Endothelial cell of umbilical vein (primary cell): Measurements from ENCODE around the gene KIF26B. TPM values are rescaled to one million over a fixed set of nuclear protein-coding genes. Genes with fewer than 3 reads are reported as not detected.

Experiments used
- BruUV-seq: library from RNA; stranded (reverse); fragments of 400-500 nt; replicated peaks from 2 replicates; lab custom pipeline; 2021; lab: Mats Ljungman, UMichigan
- CTCF ChIA-PET: fragments of 300-600, 350-600 bp; sonication (Branson Sonifier 250); formaldehyde crosslinking; loops from one replicate; lab custom pipeline; 2021; ENCODE audit warnings: antibody characterized with exemption, inconsistent platforms; lab: Charles Lee
- POLR2A ChIA-PET: fragments of 300-600, 350-600 bp; sonication (Branson Sonifier 250); formaldehyde crosslinking; loops from one replicate; lab custom pipeline; 2021; ENCODE audit warnings: antibody characterized with exemption, inconsistent platforms; lab: Charles Lee
- DNase-seq: peaks from one replicate; pipeline ENCODE4 v3.0.0-alpha.2; 2011; ENCODE audit warnings: low read depth, low spot score
- FAIRE-seq: peaks from 2 replicates; lab custom pipeline; 2011; peaks lifted over from hg19 to GRCh38; lab: Jason Lieb, UNC
- H2AFZ ChIP-seq: 2 replicates; pipeline ENCODE4 v1.6.0; 2012; ENCODE audit warnings: low read depth, low read length, control low read depth, inconsistent platforms
- H3K27ac ChIP-seq: 2 replicates; pipeline ENCODE4 v1.5.1; 2011; ENCODE audit warnings: low read depth, mild to moderate bottlenecking, control low read depth, low read length, moderate library complexity; ENCODE audit not compliant: insufficient read depth
- H3K27me3 ChIP-seq, 2 experiments: 2 replicates each; pipeline versions ENCODE4 v1.6.0 to v1.6.1; 2011; ENCODE audit warnings: low read length in 2 of 2, mixed read lengths in 1 of 2; ENCODE audit not compliant: control insufficient read depth in 2 of 2, insufficient read depth in 2 of 2
- H3K36me3 ChIP-seq, 2 experiments: 2 replicates in 1 of 2; 3 replicates in 1 of 2; pipeline ENCODE4 v1.5.1; 2011; ENCODE audit warnings: low read length in 2 of 2, mild to moderate bottlenecking in 1 of 2, moderate library complexity in 1 of 2; ENCODE audit not compliant: control insufficient read depth in 2 of 2, insufficient read depth in 2 of 2; ENCODE audit errors: extremely low read depth in 1 of 2
- H3K4me1 ChIP-seq: 3 replicates; pipeline ENCODE4 v1.5.1; 2011; ENCODE audit warnings: mild to moderate bottlenecking, low read length; ENCODE audit not compliant: control insufficient read depth, insufficient read depth; ENCODE audit errors: extremely low read depth
- H3K4me2 ChIP-seq: 2 replicates; pipeline ENCODE4 v1.6.1; 2011; ENCODE audit warnings: low read length, control low read depth, mixed read lengths; ENCODE audit not compliant: insufficient read depth
- H3K4me3 ChIP-seq, 3 experiments: fragments of 200-600 bp in 1 of 3; sonication (generic), shearing (Covaris generic) in 1 of 3; replicated peaks in 1 of 3; 2 replicates each; pipeline ENCODE4 v1.5.1; 2011 to 2016; ENCODE audit warnings: control low read depth in 3 of 3, low read length in 3 of 3, mild to moderate bottlenecking in 2 of 3, inconsistent platforms in 1 of 3, low read depth in 1 of 3, moderate library complexity in 1 of 3; ENCODE audit not compliant: insufficient read depth in 1 of 3
- H3K79me2 ChIP-seq: 2 replicates; pipeline ENCODE4 v1.6.0; 2012; ENCODE audit warnings: low read length, inconsistent platforms; ENCODE audit not compliant: control insufficient read depth, insufficient read depth
- H3K9ac ChIP-seq: replicated peaks from 2 replicates; pipeline ENCODE3; 2011; ENCODE audit warnings: low read length, control low read depth; ENCODE audit not compliant: insufficient read depth; ENCODE audit errors: extremely low read depth
- H3K9me1 ChIP-seq: replicated peaks from 3 replicates; pipeline ENCODE4 v1.6.0; 2011; ENCODE audit warnings: mild to moderate bottlenecking, low read length; ENCODE audit not compliant: control insufficient read depth, insufficient read depth; ENCODE audit errors: extremely low read depth
- H3K9me3 ChIP-seq: replicated peaks from 2 replicates; pipeline ENCODE4 v1.5.1; 2012; ENCODE audit warnings: low read length, inconsistent platforms; ENCODE audit not compliant: control insufficient read depth, insufficient read depth
- H4K20me1 ChIP-seq: replicated peaks from 2 replicates; pipeline ENCODE3; 2011; ENCODE audit warnings: mild to moderate bottlenecking, low read length; ENCODE audit not compliant: control insufficient read depth, insufficient read depth; ENCODE audit errors: extremely low read depth
- EZH2 ChIP-seq: IDR thresholded peaks from 2 replicates; pipeline ENCODE4 v1.6.1; 2012; ENCODE audit warnings: borderline replicate concordance, low read depth, mild to moderate bottlenecking, moderate library complexity, low read length, inconsistent platforms; ENCODE audit not compliant: severe bottlenecking
- FOS ChIP-seq: IDR thresholded peaks from 2 replicates; pipeline ENCODE4 v1.6.1; 2011; ENCODE audit warnings: mild to moderate bottlenecking, low read length, moderate library complexity, borderline replicate concordance; ENCODE audit not compliant: insufficient read depth
- JUN ChIP-seq: IDR thresholded peaks from 2 replicates; pipeline ENCODE4 v1.6.1; 2011; ENCODE audit warnings: borderline replicate concordance, low read depth; ENCODE audit not compliant: insufficient read length, insufficient read depth
- MYC ChIP-seq: IDR thresholded peaks from one replicate; pipeline ENCODE4 v1.6.1; 2011; ENCODE audit warnings: mild to moderate bottlenecking, low read depth, low read length
- POLR2A ChIP-seq: IDR thresholded peaks from 2 replicates; pipeline ENCODE4 v1.6.1; 2012; ENCODE audit warnings: low read depth, mild to moderate bottlenecking, control low read depth, low read length
- dilution Hi-C: fragments of 300-500 bp; cut with MboI; formaldehyde crosslinking; loops from one replicate; pipeline ENCODE4 v1.15.0; 2019; ENCODE audit warnings: low sequenced_read_pairs; ENCODE audit not compliant: extremely low pct_ligation_motif_present
- intact Hi-C: fragments of 100-400 bp; cut with micrococcal nuclease; formaldehyde crosslinking; loops from one replicate; pipeline ENCODE4 v1.10.0; 2022
- polyA plus RNA-seq, 4 experiments: library from polyadenylated mRNA; depleted of rRNA in 3 of 4; stranded (reverse) in 3 of 4; unstranded in 1 of 4; fragments of >200 nt; gene quantifications; 2 replicates each; pipeline versions ENCODE4 v1.2.1 to v1.2.3, GENCODE V29; 2011 to 2012; ENCODE audit warnings: missing spikeins in 1 of 4
- total RNA-seq: library from RNA; stranded (reverse); gene quantifications from 2 replicates; pipeline ENCODE4 v1.2.3, GENCODE V29; 2021

The KIF26B gene
- total and polyA plus RNA-seq, 2 donors (not counting 3 experiments of a cell fraction or from before 2014, with no cell fraction given): 0.04 to 0.49 TPM

DNA sequence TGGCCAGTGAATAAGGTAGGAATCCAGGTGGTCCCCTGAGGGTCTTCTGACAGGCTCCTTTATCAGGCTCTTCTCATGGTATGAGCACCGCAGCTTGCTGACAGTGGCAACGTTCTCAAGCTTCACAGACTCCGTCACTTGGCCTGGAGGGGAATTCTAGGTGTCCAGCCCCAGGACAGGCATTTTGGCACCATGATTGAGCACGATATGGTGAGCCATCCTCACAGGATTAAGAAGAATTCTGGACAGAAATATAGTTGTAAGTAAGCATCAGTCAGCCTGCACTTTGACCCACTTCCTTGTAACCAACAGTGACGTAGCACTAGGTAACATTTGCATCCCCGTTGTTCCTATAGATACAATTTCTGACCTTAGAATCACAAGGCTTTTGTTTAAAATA is 30.5 kb upstream of the KIF26B start:
- dilution Hi-C loops: no loop called here
- H3K9ac ChIP-seq: no peak overlapping the region
- BruUV-seq: no TSS peak
- no peaks in the 10 kb centered on the region for H3K27me3 ChIP-seq
- TF ChIP-seq EZH2 (no peak), MYC (no peak), JUN (no peak), POLR2A (no peak), FOS (no peak)
- FAIRE-seq: no peak
- no peaks in the 10 kb centered on the region for H3K9me3 ChIP-seq
- H4K20me1 ChIP-seq: no peaks in the 10 kb centered on the region
- H3K9me1 ChIP-seq: no peaks in the 10 kb centered on the region
- CTCF ChIA-PET: no interaction called here
- no peak overlapping the region for H3K4me3 ChIP-seq
- no peak overlapping the region for H3K4me2 ChIP-seq
- H3K79me2 ChIP-seq: no peaks in the 10 kb centered on the region
- H3K4me1 ChIP-seq: no peaks in the 10 kb centered on the region
- DNase-seq: no peak
- intact Hi-C loops: no loop called here
- no peak overlapping the region for H3K27ac ChIP-seq
- H3K36me3 ChIP-seq: no peaks in the 10 kb centered on the region
- POLR2A ChIA-PET: no interaction called here
- H2AFZ ChIP-seq: no peak overlapping the region

GRCh38 chr1:245124644-245125043 is 30.1 kb upstream of the KIF26B start:
- dilution Hi-C loops (no loop called here), intact Hi-C loops (no loop called here)
- ChIA-PET CTCF (no interaction called here), POLR2A (no interaction called here)
- H3K4me3 ChIP-seq: no peak overlapping the region
- H3K9me3 ChIP-seq: no peaks in the 10 kb centered on the region
- TF ChIP-seq JUN: no peak
- no peaks in the 10 kb centered on the region for H3K27me3 ChIP-seq
- no peak for FAIRE-seq
- H3K9me1 ChIP-seq: no peaks in the 10 kb centered on the region
- BruUV-seq: no TSS peak
- no peak for DNase-seq
- no peaks in the 10 kb centered on the region for H3K79me2 ChIP-seq
- no peaks in the 10 kb centered on the region for H4K20me1 ChIP-seq
- no peak overlapping the region for H3K4me2 ChIP-seq
- no peaks in the 10 kb centered on the region for H3K4me1 ChIP-seq
- no peaks in the 10 kb centered on the region for H3K36me3 ChIP-seq
- H3K27ac ChIP-seq: no peak overlapping the region
- H3K9ac ChIP-seq: no peak overlapping the region
- H2AFZ ChIP-seq: no peak overlapping the region
